Activated naive CD8-positive, alpha-beta T cell (primary cell): ENCODE measurements around the gene NKIRAS1.

Experiments used
- H3K27ac Mint-ChIP-seq: one replicate; pipeline ENCODE4 v1.8.0; 2021; ENCODE audit warnings: mixed read lengths
- H3K27me3 Mint-ChIP-seq: one replicate; pipeline ENCODE4 v1.8.0; 2021; ENCODE audit warnings: mixed read lengths
- H3K36me3 Mint-ChIP-seq: one replicate; pipeline ENCODE4 v1.8.0; 2021; ENCODE audit warnings: mixed read lengths
- H3K4me1 Mint-ChIP-seq: one replicate; pipeline ENCODE4 v1.8.0; 2021; ENCODE audit warnings: low read depth, mixed read lengths
- H3K4me3 Mint-ChIP-seq: one replicate; pipeline ENCODE4 v1.8.0; 2021; ENCODE audit warnings: mild to moderate bottlenecking, mixed read lengths
- H3K9me3 Mint-ChIP-seq: one replicate; pipeline ENCODE4 v1.8.0; 2021; ENCODE audit warnings: low read depth, mixed read lengths

Gene NKIRAS1

DNA sequence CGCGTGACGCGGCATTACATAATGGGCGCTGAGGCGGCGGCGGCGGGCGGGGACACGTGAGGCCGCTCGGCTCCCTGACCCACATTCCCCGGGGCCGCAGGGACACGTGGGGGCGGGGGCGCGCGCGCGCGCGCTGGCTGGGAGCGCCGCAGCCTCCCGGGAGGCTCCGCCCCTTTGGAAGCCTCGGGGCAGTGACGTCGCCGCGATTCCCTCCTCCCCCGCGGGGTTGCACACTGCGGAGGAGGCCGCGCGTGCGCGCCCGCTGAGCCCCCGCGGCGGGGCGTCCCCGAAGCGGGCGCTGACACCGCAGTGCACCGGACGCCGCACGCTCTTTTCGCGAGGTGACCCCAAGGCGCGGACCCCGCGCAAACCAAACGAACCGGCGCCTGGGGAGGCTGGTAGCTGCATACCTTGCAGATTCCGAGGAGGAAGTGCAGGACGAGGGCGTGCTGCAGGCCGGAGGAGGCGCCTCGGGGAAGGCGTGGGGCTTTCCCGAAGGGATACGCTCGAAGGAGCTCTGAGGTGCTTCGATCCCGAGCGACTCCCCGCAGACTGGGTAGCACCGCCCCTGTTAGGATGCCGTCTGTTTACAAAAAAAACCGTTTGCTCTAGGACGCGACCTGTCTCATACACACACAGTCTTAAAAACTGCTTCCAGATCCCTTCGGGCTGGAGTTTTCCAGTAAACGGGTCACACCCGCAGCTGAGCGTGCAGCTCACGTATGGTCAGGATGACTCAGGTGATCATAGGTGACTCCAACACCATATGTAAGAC, 29.3 kb upstream of the NKIRAS1 start:
- H3K36me3 Mint-ChIP-seq, result peaks cover 6% of the 10 kb centered on the region
- H3K4me1 Mint-ChIP-seq, result peaks cover 40% of the 10 kb centered on the region
- peak overlapping the region; percentile 96 for H3K27ac Mint-ChIP-seq
- no peaks in the 10 kb centered on the region for H3K9me3 Mint-ChIP-seq
- H3K4me3 Mint-ChIP-seq, result peak overlapping the region; percentile 90
- H3K27me3 Mint-ChIP-seq, result no peaks in the 10 kb centered on the region

DNA sequence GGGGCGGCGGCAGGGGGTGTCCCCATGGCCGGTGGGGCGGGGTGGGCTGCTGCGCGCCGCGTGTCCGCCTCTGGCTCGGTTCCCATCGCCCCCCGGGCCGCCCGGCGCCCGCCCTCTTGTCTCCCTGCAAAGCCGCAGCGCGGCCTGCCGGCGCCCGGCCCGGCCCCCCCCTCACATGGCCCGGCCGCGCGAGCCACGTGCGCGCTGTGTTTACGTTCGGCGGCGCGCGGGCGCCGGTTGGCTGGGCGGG, 28.8 kb upstream of the NKIRAS1 start:
- Mint-ChIP-seq H3K9me3 (no peaks in the 10 kb centered on the region), H3K36me3 (peaks cover 6% of the 10 kb centered on the region), H3K4me1 (peaks cover 37% of the 10 kb centered on the region), H3K27ac (no peak overlapping the region), H3K27me3 (no peaks in the 10 kb centered on the region), H3K4me3 (peak overlapping the region; percentile 44)

DNA sequence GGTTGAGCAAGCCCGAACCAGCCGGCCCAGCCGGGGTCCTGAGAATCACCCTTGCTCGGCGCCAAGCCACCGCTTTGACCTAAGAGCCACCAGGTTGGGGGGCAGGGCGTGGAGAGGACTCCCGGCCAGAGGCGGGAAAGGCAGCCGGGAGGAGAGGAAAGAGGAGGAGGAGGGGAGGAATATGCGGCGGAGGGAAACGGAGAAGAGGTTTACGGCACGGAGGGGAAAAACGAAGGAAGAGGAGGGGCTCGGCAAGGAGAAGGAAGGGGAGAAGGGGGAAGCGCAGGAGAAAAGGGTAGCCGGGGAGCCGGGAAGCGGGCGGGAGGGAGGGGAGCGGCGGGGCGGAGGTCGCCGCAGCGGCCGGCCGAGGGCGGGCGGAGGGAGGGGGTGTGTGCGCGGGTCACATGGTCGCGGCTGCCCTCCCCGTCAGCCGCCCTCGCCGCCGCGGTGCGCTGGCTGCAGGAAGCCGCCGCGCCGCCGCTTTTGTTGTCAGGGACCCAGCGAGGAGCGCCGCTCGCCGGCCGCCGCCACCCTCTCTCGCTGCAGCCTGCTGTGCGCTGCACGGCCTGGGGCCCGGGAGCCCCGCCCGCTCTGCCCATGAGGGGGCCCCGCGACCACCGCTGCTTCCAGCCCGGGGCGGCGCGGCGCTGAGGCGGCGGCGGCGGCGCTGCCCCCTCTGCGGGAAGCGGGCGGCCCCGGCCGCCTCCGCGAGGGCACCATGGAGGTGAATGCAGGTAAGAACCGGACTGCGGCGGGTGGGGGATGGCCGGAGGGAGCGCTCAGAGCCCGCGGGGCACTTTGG, 28.3 kb upstream of the NKIRAS1 start, which contains the start of gene NR1D2:
NR1D2 (plus strand) TSS at position 426 of the 802 bp plus-strand sequence; CDS start at position 719, 293 bp downstream.
- Mint-ChIP-seq H3K4me3 (peak within 1 kb of the TSS; percentile 92), H3K27me3 (no peaks in the 10 kb centered on the region), H3K4me1 (peaks cover 32% of the 10 kb centered on the region), H3K27ac (peak within 1 kb of the TSS; percentile 96), H3K9me3 (no peaks in the 10 kb centered on the region), H3K36me3 (peaks cover 6% of the 10 kb centered on the region)

DNA sequence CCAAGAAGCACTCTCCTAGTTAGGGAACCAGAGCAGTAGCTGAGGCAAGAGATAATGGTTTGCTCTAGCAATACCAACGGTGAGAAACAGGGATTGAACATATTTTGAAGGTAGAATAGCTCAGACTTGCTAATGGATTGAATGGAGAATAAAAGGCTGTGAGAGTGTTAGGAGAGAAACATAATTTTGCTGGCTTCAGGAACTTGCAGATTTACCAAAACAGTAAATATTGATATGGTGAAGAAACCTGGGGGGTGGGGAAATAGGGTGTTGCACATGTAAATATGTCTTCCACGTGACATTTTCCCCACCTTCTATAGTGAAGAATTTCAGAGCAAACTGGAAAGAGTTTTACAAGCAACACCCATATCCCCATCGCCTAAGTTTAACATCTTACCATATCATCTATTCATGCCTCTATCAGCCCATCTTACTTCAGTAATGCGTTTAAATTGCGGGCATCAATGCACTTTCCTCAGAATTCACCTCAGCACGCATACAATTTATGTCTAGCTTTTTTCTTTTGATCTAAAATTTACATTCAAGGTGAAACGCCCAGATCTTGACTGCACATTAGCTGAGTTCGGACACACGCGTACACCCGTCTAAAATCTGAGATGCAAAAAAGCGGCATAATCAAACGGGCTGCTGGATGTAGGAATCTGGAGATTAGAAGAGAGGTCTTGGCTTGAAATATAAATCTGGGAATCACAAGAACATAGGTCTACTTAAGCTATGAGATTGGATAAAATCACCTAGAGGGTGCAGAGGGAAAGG, 27.4 kb upstream of the NKIRAS1 start:
- peak overlapping the region; percentile 92 for H3K4me3 Mint-ChIP-seq
- H3K27ac Mint-ChIP-seq, result peak overlapping the region; percentile 89
- H3K36me3 Mint-ChIP-seq, result peaks cover 4% of the 10 kb centered on the region
- peaks cover 24% of the 10 kb centered on the region for H3K4me1 Mint-ChIP-seq
- no peaks in the 10 kb centered on the region for H3K9me3 Mint-ChIP-seq
- H3K27me3 Mint-ChIP-seq, result no peaks in the 10 kb centered on the region

DNA sequence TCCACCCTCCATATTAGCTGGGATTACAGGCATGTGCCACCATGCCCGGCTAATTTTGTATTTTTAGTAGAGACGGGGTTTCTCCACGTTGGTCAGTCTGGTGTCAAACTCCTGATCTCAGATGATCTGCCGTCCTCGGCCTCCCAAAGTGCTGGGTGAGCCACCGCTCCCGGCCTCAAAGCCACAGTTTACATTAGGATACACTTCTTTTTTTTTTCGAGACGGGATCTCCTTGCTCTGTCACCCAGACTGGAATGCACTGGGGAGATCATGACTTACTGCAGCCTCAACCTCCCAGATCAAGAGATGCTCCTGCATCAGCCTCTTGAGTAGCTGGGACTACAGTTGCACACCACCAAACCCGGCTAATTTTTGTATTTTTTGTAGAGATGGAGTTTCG, 25.8 kb upstream of the NKIRAS1 start:
- Mint-ChIP-seq H3K4me3 (no peak overlapping the region), H3K36me3 (no peaks in the 10 kb centered on the region), H3K4me1 (peaks cover 14% of the 10 kb centered on the region), H3K27me3 (no peaks in the 10 kb centered on the region), H3K9me3 (no peaks in the 10 kb centered on the region), H3K27ac (no peak overlapping the region)

DNA sequence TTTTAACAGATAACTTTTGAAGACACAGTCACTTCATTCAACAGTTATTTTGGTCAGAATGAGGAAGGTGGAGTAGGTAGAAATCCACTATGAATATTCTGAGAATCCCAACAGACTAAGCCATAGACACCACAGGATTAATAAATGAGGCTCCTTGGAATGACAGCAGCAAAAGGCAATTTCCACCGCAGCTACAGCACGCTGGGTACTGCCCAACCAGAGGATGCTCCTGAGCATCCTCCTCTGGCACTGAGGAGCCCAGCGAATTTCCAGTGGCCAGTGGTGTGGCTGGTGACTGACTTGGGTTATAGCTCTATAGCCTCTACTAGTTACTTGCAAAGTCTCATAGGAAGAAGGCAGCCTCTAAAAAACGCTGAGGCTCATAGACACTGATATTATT, 24.6 kb upstream of the NKIRAS1 start:
- H3K36me3 Mint-ChIP-seq, result no peaks in the 10 kb centered on the region
- no peak overlapping the region for H3K27ac Mint-ChIP-seq
- H3K4me1 Mint-ChIP-seq, result peaks cover 8% of the 10 kb centered on the region
- H3K27me3 Mint-ChIP-seq, result no peaks in the 10 kb centered on the region
- no peak overlapping the region for H3K4me3 Mint-ChIP-seq
- no peaks in the 10 kb centered on the region for H3K9me3 Mint-ChIP-seq

DNA sequence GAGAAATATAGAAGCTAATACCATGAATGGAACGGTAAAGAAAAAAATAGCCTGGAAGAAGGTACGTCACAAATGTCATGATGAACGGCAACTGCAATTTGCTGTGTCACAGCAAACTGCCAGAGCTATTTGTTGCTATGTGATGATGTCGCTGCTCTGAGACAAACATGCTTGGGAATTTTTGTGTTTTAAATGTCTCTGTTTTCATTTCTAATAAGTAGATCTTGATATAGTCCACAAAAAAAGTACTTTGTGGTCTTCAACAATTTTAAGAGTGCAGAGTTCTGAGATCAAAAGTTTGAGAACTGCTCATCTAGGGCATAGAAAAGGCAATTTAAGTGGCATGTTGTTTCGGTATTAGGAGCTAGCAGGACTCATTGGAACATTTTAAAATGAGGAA, 24.0 kb upstream of the NKIRAS1 start:
- Mint-ChIP-seq H3K27me3 (no peaks in the 10 kb centered on the region), H3K36me3 (no peaks in the 10 kb centered on the region), H3K4me3 (no peak overlapping the region), H3K4me1 (peaks cover 8% of the 10 kb centered on the region), H3K9me3 (no peaks in the 10 kb centered on the region), H3K27ac (no peak overlapping the region)

DNA sequence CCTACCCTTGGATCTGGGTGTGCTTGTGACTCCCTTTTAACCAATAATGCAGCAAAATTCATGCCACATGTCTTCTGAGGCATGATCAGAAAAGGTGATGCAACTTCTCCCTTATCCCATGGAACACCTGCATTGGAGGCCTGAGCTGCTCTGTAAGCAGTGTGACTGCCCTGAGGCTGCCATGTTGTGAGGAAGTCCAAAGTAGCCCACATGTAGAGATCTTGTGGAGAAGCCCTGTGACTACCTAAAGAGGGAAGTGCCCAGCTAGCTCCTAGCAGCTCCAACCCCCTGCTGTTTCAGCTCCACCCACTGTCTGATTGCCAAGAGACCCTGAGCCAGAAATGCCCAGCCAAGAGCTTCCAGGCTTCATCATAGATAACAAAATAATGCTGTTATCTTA, 21.9 kb upstream of the NKIRAS1 start:
- Mint-ChIP-seq H3K27me3 (no peaks in the 10 kb centered on the region), H3K4me3 (no peak overlapping the region), H3K36me3 (no peaks in the 10 kb centered on the region), H3K27ac (no peak overlapping the region), H3K9me3 (no peaks in the 10 kb centered on the region), H3K4me1 (no peaks in the 10 kb centered on the region)

DNA sequence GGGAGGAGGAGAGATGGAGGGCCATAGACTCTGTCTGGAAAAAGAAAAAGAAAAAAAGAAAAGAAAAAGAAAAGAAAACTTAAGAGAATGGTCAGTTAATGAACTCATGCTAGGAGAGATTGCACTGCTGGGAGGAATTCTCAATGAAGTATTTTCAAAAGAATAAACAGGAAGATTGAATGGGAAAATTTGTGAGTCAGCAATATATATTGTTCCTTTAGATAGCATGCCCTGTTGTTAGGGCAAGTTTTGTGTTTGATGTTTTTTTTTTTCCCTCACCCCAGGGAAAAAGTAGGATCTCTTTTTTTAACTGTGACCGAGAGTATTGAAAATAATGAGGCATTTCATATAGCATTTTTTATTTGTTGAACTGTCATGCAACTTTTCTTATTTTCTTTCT, 20.5 kb upstream of the NKIRAS1 start:
- Mint-ChIP-seq H3K4me1 (no peaks in the 10 kb centered on the region), H3K36me3 (no peaks in the 10 kb centered on the region), H3K27ac (no peak overlapping the region), H3K27me3 (no peaks in the 10 kb centered on the region), H3K4me3 (no peak overlapping the region), H3K9me3 (no peaks in the 10 kb centered on the region)

DNA sequence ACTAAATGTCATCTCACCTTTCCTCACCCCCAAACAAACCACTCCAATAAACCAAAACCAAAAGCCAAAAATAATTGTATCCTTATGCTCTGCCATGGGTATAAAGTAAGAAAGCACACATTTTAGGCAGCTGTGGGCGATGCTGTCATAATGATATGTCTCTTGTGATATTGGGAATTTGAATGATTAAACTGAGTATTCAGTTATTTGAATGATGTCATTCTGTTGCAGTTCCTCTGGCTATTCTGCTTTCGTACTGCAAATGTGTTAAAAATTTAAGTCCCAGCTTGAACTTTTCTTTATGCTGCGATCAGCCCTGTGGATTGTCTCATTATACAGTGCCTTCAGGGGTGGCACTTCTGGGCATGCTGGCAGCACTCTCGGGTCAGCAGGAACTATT, 17.5 kb upstream of the NKIRAS1 start:
- Mint-ChIP-seq H3K27ac (no peak overlapping the region), H3K9me3 (no peaks in the 10 kb centered on the region), H3K4me1 (no peaks in the 10 kb centered on the region), H3K27me3 (no peaks in the 10 kb centered on the region), H3K4me3 (no peak overlapping the region), H3K36me3 (no peaks in the 10 kb centered on the region)

DNA sequence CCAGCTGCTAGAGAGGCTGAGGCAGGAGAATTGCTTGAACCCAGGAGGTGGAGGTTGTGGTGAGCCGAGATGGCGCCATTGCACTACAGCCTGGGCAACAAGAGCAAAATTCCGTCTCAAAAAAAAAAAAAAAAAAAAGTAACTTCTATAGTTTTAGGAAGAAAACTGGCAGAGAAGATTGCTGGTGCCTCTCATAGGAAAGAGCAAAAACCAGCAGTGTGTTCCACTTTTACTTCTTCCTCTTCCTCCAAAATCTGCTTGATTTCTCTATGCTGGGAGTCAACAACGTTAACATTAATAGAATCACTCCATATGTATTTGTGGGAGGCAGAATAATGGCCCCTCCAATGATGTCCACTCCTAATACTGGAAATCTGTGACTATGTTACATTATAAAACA, 15.8 kb upstream of the NKIRAS1 start:
- no peaks in the 10 kb centered on the region for H3K36me3 Mint-ChIP-seq
- no peaks in the 10 kb centered on the region for H3K9me3 Mint-ChIP-seq
- peaks cover 2% of the 10 kb centered on the region for H3K4me1 Mint-ChIP-seq
- no peak overlapping the region for H3K27ac Mint-ChIP-seq
- no peak overlapping the region for H3K4me3 Mint-ChIP-seq
- H3K27me3 Mint-ChIP-seq, result no peaks in the 10 kb centered on the region

DNA sequence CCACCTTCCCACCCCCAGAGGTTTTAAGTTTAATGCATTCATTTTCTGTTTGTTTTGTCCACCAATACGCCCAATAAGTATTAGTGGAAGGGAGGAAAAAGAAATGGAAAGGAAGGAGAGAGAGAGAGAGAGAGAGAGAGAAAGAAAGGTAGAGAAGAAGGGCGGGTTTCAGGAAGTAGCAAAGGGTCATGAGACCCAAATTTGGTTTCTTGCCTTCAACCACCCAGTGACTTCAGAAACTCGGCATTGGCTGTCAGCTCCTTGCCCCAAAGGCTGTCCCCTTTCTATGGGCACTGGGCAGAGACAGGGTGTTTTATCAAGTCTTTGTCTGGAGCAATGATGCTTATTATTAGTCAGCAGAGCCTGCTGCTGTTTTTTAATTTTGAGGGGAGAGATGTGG, 14.8 kb upstream of the NKIRAS1 start:
- Mint-ChIP-seq H3K4me1 (peaks cover 2% of the 10 kb centered on the region), H3K27ac (no peak overlapping the region), H3K9me3 (no peaks in the 10 kb centered on the region), H3K36me3 (no peaks in the 10 kb centered on the region), H3K4me3 (no peak overlapping the region), H3K27me3 (no peaks in the 10 kb centered on the region)

DNA sequence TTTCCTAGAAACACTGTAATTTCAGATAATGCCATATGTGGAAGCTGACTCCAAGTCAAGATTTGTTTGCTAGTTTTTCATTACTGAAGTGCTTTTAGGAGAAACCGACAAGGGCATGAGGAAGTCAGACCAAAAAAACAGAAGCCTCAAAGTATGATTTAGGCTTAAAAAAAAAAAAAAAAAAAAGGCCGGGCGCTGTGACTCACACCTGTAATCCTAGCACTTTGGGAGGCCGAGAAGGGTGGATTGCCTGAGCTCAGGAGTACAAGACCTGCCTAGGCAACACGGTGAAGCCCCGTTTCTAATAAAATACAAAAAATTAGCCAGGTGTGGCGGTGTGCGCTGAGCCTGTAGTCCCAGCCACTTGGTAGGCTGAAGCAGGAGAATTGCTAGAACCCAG, 11.7 kb upstream of the NKIRAS1 start:
- H3K27ac Mint-ChIP-seq, result no peak overlapping the region
- H3K27me3 Mint-ChIP-seq, result no peaks in the 10 kb centered on the region
- H3K4me3 Mint-ChIP-seq, result no peak overlapping the region
- H3K36me3 Mint-ChIP-seq, result no peaks in the 10 kb centered on the region
- H3K4me1 Mint-ChIP-seq, result peaks cover 2% of the 10 kb centered on the region
- no peaks in the 10 kb centered on the region for H3K9me3 Mint-ChIP-seq

DNA sequence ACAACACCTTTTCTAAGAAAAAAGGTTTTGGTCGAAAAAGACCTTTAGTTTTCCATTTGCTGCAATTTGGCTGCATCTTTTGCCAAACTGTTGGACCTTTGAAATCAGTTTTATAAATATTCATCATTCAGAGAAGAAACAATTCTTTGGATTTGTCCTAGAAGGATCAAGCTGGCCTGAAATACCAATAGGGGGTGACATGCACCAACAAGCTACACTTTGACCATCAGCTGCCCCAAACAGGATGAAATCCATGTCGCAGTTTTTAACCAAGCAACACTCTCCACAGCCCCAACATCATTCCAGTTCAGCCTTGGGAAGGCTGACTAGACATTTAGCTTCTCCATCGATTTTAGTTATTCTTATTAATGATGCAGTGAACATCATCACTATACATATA, 9.9 kb upstream of the NKIRAS1 start:
- H3K27ac Mint-ChIP-seq, result no peak overlapping the region
- no peaks in the 10 kb centered on the region for H3K9me3 Mint-ChIP-seq
- H3K4me3 Mint-ChIP-seq, result no peak overlapping the region
- H3K4me1 Mint-ChIP-seq, result peaks cover 2% of the 10 kb centered on the region
- no peaks in the 10 kb centered on the region for H3K36me3 Mint-ChIP-seq
- no peaks in the 10 kb centered on the region for H3K27me3 Mint-ChIP-seq

DNA sequence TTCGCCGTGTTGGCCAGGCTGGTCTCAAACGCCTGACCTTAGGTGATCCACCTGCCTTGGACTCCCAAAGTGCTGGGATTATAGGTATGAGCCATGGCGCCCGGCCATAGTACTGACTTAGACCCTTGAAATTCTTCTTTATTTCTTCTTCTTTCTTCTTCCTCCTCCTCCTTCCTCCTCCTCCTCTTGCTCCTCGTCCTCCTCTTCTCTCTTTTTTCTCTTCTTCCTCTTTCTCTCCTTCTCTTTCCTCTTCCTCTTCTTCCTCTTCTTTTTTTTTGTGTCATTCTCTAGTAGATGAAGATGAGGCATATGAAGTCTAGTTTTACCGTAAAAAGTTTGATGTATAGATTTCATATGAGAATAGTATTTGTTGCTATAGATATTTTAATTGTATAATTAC, 9.5 kb upstream of the NKIRAS1 start:
- no peak overlapping the region for H3K4me3 Mint-ChIP-seq
- no peaks in the 10 kb centered on the region for H3K9me3 Mint-ChIP-seq
- no peaks in the 10 kb centered on the region for H3K36me3 Mint-ChIP-seq
- H3K27ac Mint-ChIP-seq, result no peak overlapping the region
- no peaks in the 10 kb centered on the region for H3K27me3 Mint-ChIP-seq
- H3K4me1 Mint-ChIP-seq, result peaks cover 2% of the 10 kb centered on the region
